Heart left ventricle (tissue), 13 donors: ENCODE results near the gene C13orf46.

Source experiments
- CTCF ChIP-seq, 12 donors: fragments of 200-600 bp; sonication (generic) in 4 of 12; IDR thresholded peaks; one replicate each; pipeline versions ENCODE4 v1.5.0 to v1.8.0; 2018 to 2022; ENCODE audit warnings: antibody characterized with exemption in 12 of 12, mild to moderate bottlenecking in 5 of 12
- POLR2A ChIP-seq, 2 donors: fragments of 450-650 bp; IDR thresholded peaks; one replicate each; pipeline ENCODE4 v1.6.1; 2017; ENCODE audit warnings: antibody characterized with exemption in 2 of 2, mild to moderate bottlenecking in 2 of 2, moderate library complexity in 2 of 2
- donor health status: ischemic (EF 13 %, LVEDD 7.1; RV severe dilation, severe dysfunction).
- donor health status: DM: no; HTN: yes; CAD: no.
- donor health status: DM: no; HTN: no; CAD: no.
- donor health status: ischemic (EF 25% LVEDD 6.9; RV normal size, moderate dysfunction).
- donor health status: ischemic (EF 25% LVEDD 5.7; RV mildly dilated, moderate dysfunction).
- donor health status: ischemic (EF 35%, LVEDD 5.7; RV mildly dilated, moderate dysfunction).
- donor health status: nonischemic (EF 11% LVEDD 7.7; RV severe dilation, severe dysfunction).
- donor health status: DM: yes; HTN: yes; CAD: no.
- donor health status: PGD.
- donor health status: ischemic (EF 29% LVEDD 5.4; RV normal size, mild dysfunction).
- donor health status: nonischemic (EF 23%, LVEDD 6.1; RV moderate dilation, normal function).

GRCh38 chr13:113953561-113953960 is 20.3 kb downstream of the C13orf46 start:
- no peak for TF ChIP-seq CTCF (IDR thresholded peaks at IDR 0.05)
- TF ChIP-seq POLR2A (IDR thresholded peaks at IDR 0.05): no peak
